PFSK-1 (cell line): Measurements from ENCODE around the gene CD300A.

Experiments
- POLR2AphosphoS5 ChIP-seq: IDR thresholded peaks from 2 replicates; pipeline ENCODE4 v1.6.1; 2012; ENCODE audit warnings: low read depth, mild to moderate bottlenecking, control low read depth, low read length, moderate library complexity
- REST ChIP-seq, 2 experiments: IDR thresholded peaks; 2 replicates each; pipeline versions ENCODE4 v1.6.1 to v1.8.0; 2011 to 2012; ENCODE audit warnings: low read depth in 2 of 2, low read length in 2 of 2, control low read depth in 1 of 2, inconsistent platforms in 1 of 2, mild to moderate bottlenecking in 1 of 2, moderate library complexity in 1 of 2; ENCODE audit not compliant: insufficient read depth in 1 of 2

DNA sequence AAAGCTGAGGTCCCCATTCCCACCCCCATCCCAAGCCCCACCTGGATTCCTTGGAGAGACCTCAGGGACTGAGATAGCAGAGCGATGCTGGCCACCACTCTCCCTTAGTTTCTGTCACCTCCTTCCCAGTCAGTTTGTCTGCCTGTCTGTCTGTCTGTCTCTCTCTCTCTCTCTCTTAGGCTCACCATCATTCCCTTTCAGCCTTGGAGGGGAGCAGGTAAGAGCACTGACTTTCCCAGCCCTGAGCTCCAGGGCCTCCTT is 59.0 kb downstream of the CD300A start:
- TF ChIP-seq REST (IDR thresholded peaks at IDR 0.05; ENCODE audit: insufficient read depth in 1 of 2, low read depth in 2 of 2, low read length in 2 of 2) (no peak), POLR2AphosphoS5 (no peak)
